Astrocyte (in vitro differentiated cells and primary cell): ENCODE measurements around the gene CHDH. TPM values are rescaled to one million over a fixed set of nuclear protein-coding genes. Genes with fewer than 3 reads are reported as not detected.
A peak's percentile ranks its signal among the peaks of the same experiment; 100 is the strongest.

Source experiments
- DNase-seq: peaks from one replicate; pipeline ENCODE4 v3.0.0-alpha.2; 2010; ENCODE audit warnings: low read depth
- FAIRE-seq: peaks from 2 replicates; lab custom pipeline; 2011; peaks lifted over from hg19 to GRCh38; lab: Jason Lieb, UNC
- H2AFZ ChIP-seq: 2 replicates; pipeline ENCODE4 v1.6.0; 2012; ENCODE audit warnings: low read depth, low read length, inconsistent platforms
- H3K27ac ChIP-seq: 2 replicates; pipeline ENCODE4 v1.5.1; 2011; ENCODE audit warnings: low read depth, low read length, inconsistent platforms
- H3K27me3 ChIP-seq: 2 replicates; pipeline ENCODE4 v1.6.0; 2011; ENCODE audit warnings: low read length, inconsistent platforms; ENCODE audit not compliant: insufficient read depth
- H3K36me3 ChIP-seq: 2 replicates; pipeline ENCODE4 v1.5.1; 2011; ENCODE audit warnings: low read length, inconsistent platforms; ENCODE audit not compliant: insufficient read depth
- H3K4me1 ChIP-seq: 2 replicates; pipeline ENCODE4 v1.5.1; 2011; ENCODE audit warnings: low read length, inconsistent platforms; ENCODE audit not compliant: insufficient read depth
- H3K4me2 ChIP-seq: 2 replicates; pipeline ENCODE4 v1.6.0; 2012; ENCODE audit warnings: low read length, inconsistent platforms
- H3K4me3 ChIP-seq: 2 replicates; pipeline ENCODE4 v1.5.1; 2011; ENCODE audit warnings: low read depth, mild to moderate bottlenecking, low read length, inconsistent platforms; ENCODE audit not compliant: insufficient read depth
- H3K79me2 ChIP-seq: 2 replicates; pipeline ENCODE4 v1.6.0; 2012; ENCODE audit warnings: mild to moderate bottlenecking, low read length, inconsistent platforms; ENCODE audit not compliant: insufficient read depth
- H3K9ac ChIP-seq: 2 replicates; pipeline ENCODE4 v1.6.0; 2012; ENCODE audit warnings: mild to moderate bottlenecking, low read length, inconsistent platforms
- H3K9me3 ChIP-seq: 2 replicates; pipeline ENCODE4 v1.5.1; 2012; ENCODE audit warnings: low read depth, mild to moderate bottlenecking, low read length, inconsistent platforms; ENCODE audit not compliant: insufficient read depth
- H4K20me1 ChIP-seq: 2 replicates; pipeline ENCODE4 v1.6.0; 2012; ENCODE audit warnings: low read length, inconsistent platforms; ENCODE audit not compliant: insufficient read depth
- H3K27ac Mint-ChIP-seq: one replicate; pipeline ENCODE4 v1.8.0; 2021; ENCODE audit warnings: mild to moderate bottlenecking, mixed read lengths; ENCODE audit not compliant: unreplicated experiment
- H3K27me3 Mint-ChIP-seq: one replicate; pipeline ENCODE4 v1.8.0; 2021; ENCODE audit warnings: low read depth, mixed read lengths; ENCODE audit not compliant: unreplicated experiment
- H3K36me3 Mint-ChIP-seq: one replicate; pipeline ENCODE4 v1.8.0; 2021; ENCODE audit warnings: low read depth, mixed read lengths; ENCODE audit not compliant: unreplicated experiment
- H3K4me1 Mint-ChIP-seq: one replicate; pipeline ENCODE4 v1.8.0; 2021; ENCODE audit warnings: low read depth, mixed read lengths; ENCODE audit not compliant: unreplicated experiment
- H3K4me3 Mint-ChIP-seq: one replicate; pipeline ENCODE4 v1.8.0; 2021; ENCODE audit warnings: mild to moderate bottlenecking, moderate library complexity, mixed read lengths; ENCODE audit not compliant: unreplicated experiment
- H3K9me3 Mint-ChIP-seq: one replicate; pipeline ENCODE4 v1.8.0; 2021; ENCODE audit warnings: mild to moderate bottlenecking, mixed read lengths; ENCODE audit not compliant: unreplicated experiment
- EZH2 ChIP-seq: IDR thresholded peaks from 2 replicates; pipeline ENCODE4 v1.6.1; 2012; ENCODE audit warnings: mild to moderate bottlenecking, low read length, inconsistent platforms; ENCODE audit not compliant: insufficient read depth
- total RNA-seq: library from RNA; stranded (reverse); gene quantifications from 2 replicates; pipeline ENCODE4 v1.2.1, GENCODE V29; 2021
- TF ChIP-seq, protein P1 (sequence below): IDR thresholded peaks from 2 replicates; pipeline ENCODE4 v1.5.1; 2011; ENCODE audit warnings: low read depth, mild to moderate bottlenecking, inconsistent platforms, low read length, moderate library complexity; ENCODE audit not compliant: insufficient read depth

The CHDH gene
- total RNA-seq, 1 donor from 2014 or later = 0.48 TPM

DNA sequence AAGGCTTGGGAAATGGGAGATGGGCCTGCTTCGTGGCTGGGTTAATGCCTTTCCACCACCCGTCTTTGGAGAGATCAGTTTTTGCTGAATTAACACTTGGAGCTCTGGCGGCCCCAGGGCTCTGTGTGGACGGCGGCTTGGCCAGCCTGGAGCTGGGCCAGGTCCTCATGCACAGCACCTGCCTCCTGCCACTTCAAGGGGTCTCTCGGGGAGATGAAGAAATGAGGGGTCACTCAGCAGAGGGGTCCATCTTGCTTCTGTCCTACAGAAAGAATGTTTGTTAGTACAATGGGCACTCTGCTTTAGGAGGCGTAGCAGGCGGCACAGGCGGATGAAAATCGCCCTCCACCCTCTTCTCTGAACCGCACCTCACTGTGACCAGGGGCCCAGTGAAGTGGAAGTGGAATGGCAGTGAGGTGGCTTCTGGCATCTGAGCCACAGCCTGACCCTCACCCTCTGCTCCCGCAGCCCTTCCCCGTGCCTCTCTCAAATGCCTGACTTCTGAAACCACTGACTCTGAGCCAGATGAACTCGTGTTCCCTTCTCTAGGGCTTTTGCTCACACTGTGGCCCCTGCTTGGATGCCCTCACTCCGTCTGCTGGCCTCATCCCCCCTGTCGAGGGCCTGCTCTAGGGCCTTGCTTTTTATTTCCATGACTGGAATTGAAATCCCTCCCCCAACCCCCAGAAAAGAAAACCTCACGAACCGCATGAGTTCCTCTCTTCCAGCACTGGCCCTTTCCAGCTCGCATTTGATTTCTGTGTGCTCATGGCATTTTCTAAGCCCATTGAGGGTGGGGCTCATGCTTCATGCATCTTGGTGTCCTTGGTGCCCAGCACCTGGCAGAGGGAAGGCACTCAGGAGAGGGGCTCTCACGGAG, 42.2 kb downstream of the CHDH start:
- Mint-ChIP-seq H3K36me3 (no peaks in the 10 kb centered on the region), H3K27me3 (peaks cover 4% of the 10 kb centered on the region), H3K27ac (peak overlapping the region; percentile 95), H3K4me3 (peak overlapping the region; percentile 22), H3K9me3 (peaks cover 3% of the 10 kb centered on the region), H3K4me1 (peaks cover 27% of the 10 kb centered on the region)
- TF ChIP-seq, protein P1, sequence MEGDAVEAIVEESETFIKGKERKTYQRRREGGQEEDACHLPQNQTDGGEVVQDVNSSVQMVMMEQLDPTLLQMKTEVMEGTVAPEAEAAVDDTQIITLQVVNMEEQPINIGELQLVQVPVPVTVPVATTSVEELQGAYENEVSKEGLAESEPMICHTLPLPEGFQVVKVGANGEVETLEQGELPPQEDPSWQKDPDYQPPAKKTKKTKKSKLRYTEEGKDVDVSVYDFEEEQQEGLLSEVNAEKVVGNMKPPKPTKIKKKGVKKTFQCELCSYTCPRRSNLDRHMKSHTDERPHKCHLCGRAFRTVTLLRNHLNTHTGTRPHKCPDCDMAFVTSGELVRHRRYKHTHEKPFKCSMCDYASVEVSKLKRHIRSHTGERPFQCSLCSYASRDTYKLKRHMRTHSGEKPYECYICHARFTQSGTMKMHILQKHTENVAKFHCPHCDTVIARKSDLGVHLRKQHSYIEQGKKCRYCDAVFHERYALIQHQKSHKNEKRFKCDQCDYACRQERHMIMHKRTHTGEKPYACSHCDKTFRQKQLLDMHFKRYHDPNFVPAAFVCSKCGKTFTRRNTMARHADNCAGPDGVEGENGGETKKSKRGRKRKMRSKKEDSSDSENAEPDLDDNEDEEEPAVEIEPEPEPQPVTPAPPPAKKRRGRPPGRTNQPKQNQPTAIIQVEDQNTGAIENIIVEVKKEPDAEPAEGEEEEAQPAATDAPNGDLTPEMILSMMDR = no peak
- TF ChIP-seq EZH2 = no peak
- no peaks in the 10 kb centered on the region for H3K27me3 ChIP-seq
- no peak overlapping the region for H3K4me3 ChIP-seq
- no peak overlapping the region for H3K9ac ChIP-seq
- H3K4me2 ChIP-seq = peak overlapping the region; percentile 69
- no peaks in the 10 kb centered on the region for H3K79me2 ChIP-seq
- H3K27ac ChIP-seq = peak overlapping the region; percentile 45
- no peak for DNase-seq
- peaks cover 22% of the 10 kb centered on the region for H3K4me1 ChIP-seq
- H4K20me1 ChIP-seq = no peaks in the 10 kb centered on the region
- no peaks in the 10 kb centered on the region for H3K9me3 ChIP-seq
- no peaks in the 10 kb centered on the region for H3K36me3 ChIP-seq
- H2AFZ ChIP-seq = peak overlapping the region; percentile 43
- no peak for FAIRE-seq

DNA sequence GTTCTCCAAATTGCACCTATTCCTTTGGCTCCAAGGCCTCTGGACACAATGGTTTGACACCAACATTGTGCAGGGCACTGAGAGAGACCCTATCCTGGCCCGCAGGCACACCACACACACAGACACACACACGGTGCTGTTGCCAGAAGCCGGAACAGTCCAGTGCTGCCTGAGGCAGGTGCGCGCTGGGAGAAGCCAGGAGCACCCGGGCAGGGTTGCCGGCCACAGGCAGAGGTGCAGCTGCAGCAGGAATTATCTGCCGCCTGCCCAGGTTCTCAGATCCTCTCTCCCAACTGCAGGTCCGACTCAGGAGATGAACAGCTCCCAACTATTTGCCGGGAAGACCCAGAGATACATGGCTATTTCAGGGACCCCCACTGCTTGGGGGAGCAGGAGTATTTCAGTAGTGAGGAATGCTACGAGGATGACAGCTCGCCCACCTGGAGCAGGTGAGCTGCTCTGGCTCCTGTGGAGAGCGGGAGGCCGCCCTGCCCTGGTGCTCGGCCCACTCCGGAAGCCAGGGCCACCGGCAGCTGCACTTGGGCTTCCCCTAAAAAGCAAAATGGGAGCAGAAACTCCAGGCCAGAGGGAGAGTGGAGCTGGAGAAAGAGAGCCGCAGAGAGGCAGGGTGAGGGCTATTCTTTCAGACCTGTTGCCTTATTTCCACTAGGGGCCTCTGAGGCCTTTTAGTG, 42.9 kb downstream of the CHDH start:
- Histone ChIP-seq H3K9ac (no peak overlapping the region), H3K36me3 (no peaks in the 10 kb centered on the region), H3K27me3 (no peaks in the 10 kb centered on the region), H3K27ac (no peak overlapping the region), H3K4me2 (no peak overlapping the region), H3K9me3 (no peaks in the 10 kb centered on the region), H3K79me2 (no peaks in the 10 kb centered on the region), H2AFZ (no peak overlapping the region), H3K4me1 (peaks cover 22% of the 10 kb centered on the region), H3K4me3 (no peak overlapping the region), H4K20me1 (no peaks in the 10 kb centered on the region)
- Mint-ChIP-seq H3K36me3 (no peaks in the 10 kb centered on the region), H3K4me3 (no peak overlapping the region), H3K9me3 (peaks cover 3% of the 10 kb centered on the region), H3K27ac (no peak overlapping the region), H3K4me1 (peaks cover 28% of the 10 kb centered on the region), H3K27me3 (peaks cover 4% of the 10 kb centered on the region)
- DNase-seq = no peak
- no peak for FAIRE-seq
- no peak for TF ChIP-seq EZH2
- TF ChIP-seq, protein P1 = no peak
